Measurements from ENCODE around the gene NAGS.

GRCh38 chr17:43998552-43998951 lies 5.9 kb upstream of the NAGS start:
- TF ChIP-seq, protein P1, sequence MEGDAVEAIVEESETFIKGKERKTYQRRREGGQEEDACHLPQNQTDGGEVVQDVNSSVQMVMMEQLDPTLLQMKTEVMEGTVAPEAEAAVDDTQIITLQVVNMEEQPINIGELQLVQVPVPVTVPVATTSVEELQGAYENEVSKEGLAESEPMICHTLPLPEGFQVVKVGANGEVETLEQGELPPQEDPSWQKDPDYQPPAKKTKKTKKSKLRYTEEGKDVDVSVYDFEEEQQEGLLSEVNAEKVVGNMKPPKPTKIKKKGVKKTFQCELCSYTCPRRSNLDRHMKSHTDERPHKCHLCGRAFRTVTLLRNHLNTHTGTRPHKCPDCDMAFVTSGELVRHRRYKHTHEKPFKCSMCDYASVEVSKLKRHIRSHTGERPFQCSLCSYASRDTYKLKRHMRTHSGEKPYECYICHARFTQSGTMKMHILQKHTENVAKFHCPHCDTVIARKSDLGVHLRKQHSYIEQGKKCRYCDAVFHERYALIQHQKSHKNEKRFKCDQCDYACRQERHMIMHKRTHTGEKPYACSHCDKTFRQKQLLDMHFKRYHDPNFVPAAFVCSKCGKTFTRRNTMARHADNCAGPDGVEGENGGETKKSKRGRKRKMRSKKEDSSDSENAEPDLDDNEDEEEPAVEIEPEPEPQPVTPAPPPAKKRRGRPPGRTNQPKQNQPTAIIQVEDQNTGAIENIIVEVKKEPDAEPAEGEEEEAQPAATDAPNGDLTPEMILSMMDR (IDR thresholded peaks at IDR 0.05; ENCODE audit: low read length), result no peak
- TF ChIP-seq EZH2 (optimal IDR thresholded peaks at IDR 0.05; ENCODE audit: low read depth, low read length), result no peak
- TF ChIP-seq EZH2phosphoT487 (IDR thresholded peaks at IDR 0.05; ENCODE audit: low read length), result no peak

Data from MM.1S (cell line).